HCT116 (cell line): Measurements from ENCODE around the gene PCDHGC4. TPM values are rescaled to one million over a fixed set of nuclear protein-coding genes. Genes with fewer than 3 reads are reported as not detected.

Experiments
- ATAC-seq: fragments of 200-7000 bp; cut with Tn5 transposase; 2 replicates; pipeline ENCODE4 v1.9.1; 2020; ENCODE audit warnings: mild to moderate bottlenecking, moderate library complexity
- BruUV-seq: library from RNA; stranded (reverse); fragments of 400-500 nt; replicated peaks from 2 replicates; lab custom pipeline; 2021; lab: Mats Ljungman, UMichigan
- CTCF ChIA-PET: fragments of 300-600 bp; sonication (Branson Sonifier 250); formaldehyde crosslinking; loops from one replicate; lab custom pipeline; 2021; ENCODE audit warnings: antibody characterized with exemption; lab: Charles Lee
- POLR2A ChIA-PET: fragments of 300-600, 350-600 bp; sonication (Branson Sonifier 250); formaldehyde crosslinking; loops from one replicate; lab custom pipeline; 2021; ENCODE audit warnings: antibody characterized with exemption; lab: Charles Lee
- RAD21 ChIA-PET, 2 experiments: fragments of 300-600 bp; sonication (Branson Sonifier 250); formaldehyde crosslinking; loops; one replicate each; lab custom pipeline; 2023; ENCODE audit warnings: low total read pairs in 2 of 2; ENCODE audit not compliant: uncharacterized antibody in 2 of 2, unreplicated experiment in 2 of 2, low non-redundant PET in 1 of 2; lab: Charles Lee
- DNase-seq: peaks from one replicate; pipeline ENCODE4 v3.0.0-alpha.2; 2010; ENCODE audit warnings: low read depth, low spot score
- H2AFZ ChIP-seq: fragments of 200-600 bp; shearing (Covaris generic), sonication (generic); 2 replicates; pipeline ENCODE4 v1.6.1; 2017; ENCODE audit warnings: low read depth, mixed run types, mixed read lengths, antibody characterized with exemption, low read length; ENCODE audit not compliant: poor library complexity, severe bottlenecking
- H3K27ac ChIP-seq: 2 replicates; pipeline ENCODE4 v1.5.1; 2012; ENCODE audit warnings: low read depth, low read length
- H3K27me3 ChIP-seq: fragments of 200-600 bp; sonication (generic); 2 replicates; pipeline ENCODE4 v1.6.1; 2016; ENCODE audit warnings: mixed run types, low read length, mixed read lengths; ENCODE audit not compliant: insufficient read depth
- H3K36me3 ChIP-seq, 2 experiments: fragments of 200-500 bp in 1 of 2; fragments of 200-600 bp in 1 of 2; sonication (Bioruptor generic) in 1 of 2; sonication (generic) in 1 of 2; 2 replicates each; pipeline versions ENCODE4 v1.5.1 to v1.6.1; 2014 to 2016; ENCODE audit warnings: low read length in 2 of 2, inconsistent platforms in 1 of 2, mixed read lengths in 1 of 2, mixed run types in 1 of 2; ENCODE audit not compliant: insufficient read depth in 2 of 2, control insufficient read depth in 1 of 2
- H3K4me1 ChIP-seq, 2 experiments: fragments of 200-600 bp in 1 of 2; sonication (generic) in 1 of 2; 2 replicates each; pipeline versions ENCODE4 v1.5.1 to v1.6.1; 2012 to 2017; ENCODE audit warnings: low read length in 2 of 2, inconsistent platforms in 1 of 2, mild to moderate bottlenecking in 1 of 2, mixed read lengths in 1 of 2, mixed run types in 1 of 2, moderate library complexity in 1 of 2; ENCODE audit not compliant: insufficient read depth in 2 of 2, control insufficient read depth in 1 of 2
- H3K4me2 ChIP-seq: fragments of 200-600 bp; sonication (generic); 2 replicates; pipeline ENCODE4 v1.6.1; 2017; ENCODE audit warnings: mixed run types, low read length, mixed read lengths
- H3K4me3 ChIP-seq, 2 experiments: fragments of 200-600 bp in 1 of 2; sonication (generic) in 1 of 2; replicated peaks in 1 of 2; 2 replicates each; pipeline ENCODE4 v1.5.1; 2011 to 2016; ENCODE audit warnings: low read length in 2 of 2, control low read depth in 1 of 2, low read depth in 1 of 2, mild to moderate bottlenecking in 1 of 2, mixed read lengths in 1 of 2, mixed run types in 1 of 2
- H3K79me2 ChIP-seq: fragments of 200-600 bp; sonication (generic); 2 replicates; pipeline ENCODE4 v1.6.1; 2017; ENCODE audit warnings: mild to moderate bottlenecking, mixed run types, low read length, moderate library complexity, mixed read lengths; ENCODE audit not compliant: insufficient read depth
- H3K9ac ChIP-seq: fragments of 200-600 bp; sonication (generic); 2 replicates; pipeline ENCODE4 v1.6.1; 2016; ENCODE audit warnings: low read length, mixed read lengths
- H3K9me2 ChIP-seq: fragments of 200-600 bp; sonication (generic), shearing (Covaris generic); 2 replicates; pipeline ENCODE4 v1.6.1; 2017; ENCODE audit warnings: mixed run types, mild to moderate bottlenecking, moderate library complexity; ENCODE audit not compliant: insufficient read depth
- H3K9me3 ChIP-seq, 2 experiments: fragments of 200-500 bp in 1 of 2; fragments of 200-600 bp in 1 of 2; sonication (Bioruptor generic) in 1 of 2; sonication (generic) in 1 of 2; 2 replicates each; pipeline ENCODE4 v1.6.1; 2014 to 2017; ENCODE audit warnings: low read length in 2 of 2, mixed read lengths in 2 of 2, inconsistent platforms in 1 of 2, low read depth in 1 of 2, mild to moderate bottlenecking in 1 of 2, mixed run types in 1 of 2, moderate library complexity in 1 of 2; ENCODE audit not compliant: control insufficient read depth in 1 of 2, insufficient read depth in 1 of 2
- H4K20me1 ChIP-seq: fragments of 200-600 bp; sonication (generic), shearing (Covaris generic); 2 replicates; pipeline ENCODE4 v1.6.1; 2017; ENCODE audit warnings: mixed run types, mild to moderate bottlenecking, moderate library complexity; ENCODE audit not compliant: insufficient read depth
- ATF3 ChIP-seq: IDR thresholded peaks from 2 replicates; pipeline ENCODE4 v1.6.1; 2012
- CEBPB ChIP-seq: IDR thresholded peaks from 2 replicates; pipeline ENCODE4 v1.6.1; 2012; ENCODE audit warnings: low read depth
- CTCF ChIP-seq, 3 experiments: fragments of 200-600 bp in 1 of 3; sonication (generic) in 1 of 3; IDR thresholded peaks in 2 of 3; conservative IDR thresholded peaks in 1 of 3; 2 replicates each; pipeline ENCODE4 v1.5.1; 2012 to 2017; ENCODE audit warnings: low read depth in 2 of 3, low read length in 2 of 3, antibody characterized with exemption in 1 of 3, borderline replicate concordance in 1 of 3, control low read depth in 1 of 3, mild to moderate bottlenecking in 1 of 3, mixed read lengths in 1 of 3, mixed run types in 1 of 3, moderate library complexity in 1 of 3; ENCODE audit not compliant: insufficient read depth in 1 of 3
- ELF1 ChIP-seq: IDR thresholded peaks from 2 replicates; pipeline ENCODE4 v1.6.1; 2012; ENCODE audit warnings: low read depth, borderline replicate concordance
- FOSL1 ChIP-seq: IDR thresholded peaks from 2 replicates; pipeline ENCODE4 v1.6.1; 2012; ENCODE audit warnings: low read depth
- JUND ChIP-seq: IDR thresholded peaks from 2 replicates; pipeline ENCODE4 v1.6.1; 2012
- POLR2A ChIP-seq: IDR thresholded peaks from 2 replicates; pipeline ENCODE4 v1.7.0; 2011; ENCODE audit warnings: borderline replicate concordance; ENCODE audit not compliant: insufficient read depth, insufficient read length; ENCODE audit errors: extremely low read depth
- RAD21 ChIP-seq: IDR thresholded peaks from 2 replicates; pipeline ENCODE4 v1.6.1; 2012; ENCODE audit warnings: low read depth, mild to moderate bottlenecking
- SRF ChIP-seq: IDR thresholded peaks from 2 replicates; pipeline ENCODE4 v1.6.1; 2012; ENCODE audit warnings: low read depth
- YY1 ChIP-seq: IDR thresholded peaks from 2 replicates; pipeline ENCODE4 v1.6.1; 2011; ENCODE audit warnings: low read length, low read depth, moderate library complexity, mild to moderate bottlenecking; ENCODE audit not compliant: insufficient replicate concordance; ENCODE audit errors: extremely low read depth
- ZFX ChIP-seq: fragments of 450-650 bp; IDR thresholded peaks from 2 replicates; pipeline ENCODE4 v1.6.1; 2017
- ZNF274 ChIP-seq: fragments of 200-500 bp; sonication (Bioruptor generic); IDR thresholded peaks from 2 replicates; pipeline ENCODE4 v1.6.1; 2014; ENCODE audit warnings: mild to moderate bottlenecking, low read depth, low read length, inconsistent platforms
- intact Hi-C: fragments of 100-400 bp; cut with micrococcal nuclease; formaldehyde crosslinking; loops from 2 replicates; pipeline ENCODE4 v1.10.0; 2022
- total RNA-seq: library from RNA; stranded (reverse); gene quantifications from one replicate; pipeline ENCODE4 v1.2.1, GENCODE V29; 2021; ENCODE audit not compliant: unreplicated experiment

PCDHGC4 gene
- total RNA-seq, 1 experiment from 2014 or later, result 0.05 TPM

GRCh38 chr5:141440341-141440740 is 44.5 kb upstream of the PCDHGC4 start:
- H2AFZ ChIP-seq, result no peak overlapping the region
- CTCF ChIA-PET, result no interaction called here
- H3K27ac ChIP-seq, result no peak overlapping the region
- POLR2A ChIA-PET, result no interaction called here
- intact Hi-C loops, result no loop called here
- TF ChIP-seq ZFX, result no peak
- no peak for TF ChIP-seq CEBPB
- TF ChIP-seq FOSL1, result no peak
- no peak for TF ChIP-seq ELF1
- TF ChIP-seq SRF, result no peak
- no peak for TF ChIP-seq JUND
- no peak for TF ChIP-seq YY1
- TF ChIP-seq RAD21, result no peak
- no peak for TF ChIP-seq POLR2A
- no peak for TF ChIP-seq ZNF274
- no peak for TF ChIP-seq ATF3
- TF ChIP-seq CTCF (IDR thresholded peaks at IDR 0.05 in 2 of 3, conservative IDR thresholded peaks at IDR 0.05 in 1 of 3; ENCODE audit: borderline replicate concordance in 1 of 3, insufficient read depth in 1 of 3, low read depth in 2 of 3, low read length in 2 of 3), result no peak
- no peak overlapping the region for H3K4me2 ChIP-seq
- no peaks in the 10 kb centered on the region for H3K9me2 ChIP-seq
- H3K79me2 ChIP-seq, result no peaks in the 10 kb centered on the region
- DNase-seq (no peak), ATAC-seq (no peak)
- H3K36me3 ChIP-seq, result no peaks in the 10 kb centered on the region
- RAD21 ChIA-PET, result no interaction called here
- H3K9me3 ChIP-seq, result no peaks in the 10 kb centered on the region
- no peaks in the 10 kb centered on the region for H3K4me1 ChIP-seq
- no peaks in the 10 kb centered on the region for H4K20me1 ChIP-seq
- no peaks in the 10 kb centered on the region for H3K27me3 ChIP-seq
- BruUV-seq, result no TSS peak
- no peak overlapping the region for H3K4me3 ChIP-seq
- no peak overlapping the region for H3K9ac ChIP-seq
